ENCODE data around the gene ELP5.

ELP5 gene

GRCh38 chr17:7241783-7242716, 10.0 kb upstream of the ELP5 start, which contains the start of gene GABARAP (continued):
- TF ChIP-seq ZNF266 (tag by site-specific recombination; IDR thresholded peaks at IDR 0.05; ENCODE audit: low read depth) (no peak), ZNF585B (tag by site-specific recombination; IDR thresholded peaks at IDR 0.05) (no peak), SCRT2 (tag by site-specific recombination; IDR thresholded peaks at IDR 0.05) (0 out of 2 replicates have a peak, but pooled peaks have one; percentile 13), BCL11B (tag by site-specific recombination; IDR thresholded peaks at IDR 0.05; ENCODE audit: low read depth) (peak; percentile 10; the same call in 1 of the 2 replicates), ZNF114 (tag by site-specific recombination; IDR thresholded peaks at IDR 0.05) (no peak), ZNF501 (tag by site-specific recombination; IDR thresholded peaks at IDR 0.05) (peak; percentile 86), ZNF19 (tag by site-specific recombination; IDR thresholded peaks at IDR 0.05; ENCODE audit: low read depth) (no peak; the same call in 1 of the 2 replicates), GLIS1 (tag by site-specific recombination; IDR thresholded peaks at IDR 0.05) (peak; percentile 89), ZNF48 (tag by site-specific recombination; IDR thresholded peaks at IDR 0.05) (no peak), ZNF138 (tag by site-specific recombination; IDR thresholded peaks at IDR 0.05; ENCODE audit: borderline replicate concordance) (no peak), ZNF248 (tag by site-specific recombination; IDR thresholded peaks at IDR 0.05) (no peak), ZFP37 (tag by site-specific recombination; IDR thresholded peaks at IDR 0.05) (peak; percentile 84), KLF1 (tag by site-specific recombination; IDR thresholded peaks at IDR 0.05) (0 out of 2 replicates have a peak, but pooled peaks have one; percentile 8), ZNF311 (tag by site-specific recombination; IDR thresholded peaks at IDR 0.05; ENCODE audit: borderline replicate concordance) (no peak), ZNF366 (tag by site-specific recombination; conservative IDR thresholded peaks at IDR 0.05) (peak; percentile 83), KLF9 (tag by site-specific recombination; IDR thresholded peaks at IDR 0.05; ENCODE audit: low read depth) (peak; percentile 86), GLIS2 (tag by site-specific recombination; IDR thresholded peaks at IDR 0.05) (peak; percentile 98), ZBTB17 (tag by site-specific recombination; IDR thresholded peaks at IDR 0.05) (peak; percentile 97), ZBTB7A (tag by site-specific recombination; IDR thresholded peaks at IDR 0.05; ENCODE audit: low read depth) (peak; percentile 82; the same call in 1 of the 2 replicates), ZNF600 (tag by site-specific recombination; IDR thresholded peaks at IDR 0.05) (peak; percentile 62), ZNF140 (tag by site-specific recombination; IDR thresholded peaks at IDR 0.05) (no peak), ZNF133 (tag by site-specific recombination; IDR thresholded peaks at IDR 0.05) (no peak), ZNF433 (tag by site-specific recombination; IDR thresholded peaks at IDR 0.05; ENCODE audit: low read depth) (no peak), ZNF184 (tag by site-specific recombination; IDR thresholded peaks at IDR 0.05) (0 out of 2 replicates have a peak, but pooled peaks have one; percentile 54), CTCF (tag by site-specific recombination; IDR thresholded peaks at IDR 0.05) (no peak), ZBTB8A (tag by site-specific recombination; IDR thresholded peaks at IDR 0.05) (peak; percentile 88), ZSCAN30 (tag by site-specific recombination; IDR thresholded peaks at IDR 0.05) (peak; percentile 49; the same call in 1 of the 2 replicates), FEZF1 (tag by site-specific recombination; IDR thresholded peaks at IDR 0.05) (no peak), ZFHX2 (tag by site-specific recombination; conservative IDR thresholded peaks at IDR 0.05) (peak; percentile 66), ZNF654 (tag by site-specific recombination; IDR thresholded peaks at IDR 0.05; ENCODE audit: low read depth) (no peak), ZNF391 (tag by site-specific recombination; IDR thresholded peaks at IDR 0.05; ENCODE audit: borderline replicate concordance, low read depth) (peak; percentile 74; the same call in 1 of the 2 replicates)
- TF ChIP-seq, protein P1, sequence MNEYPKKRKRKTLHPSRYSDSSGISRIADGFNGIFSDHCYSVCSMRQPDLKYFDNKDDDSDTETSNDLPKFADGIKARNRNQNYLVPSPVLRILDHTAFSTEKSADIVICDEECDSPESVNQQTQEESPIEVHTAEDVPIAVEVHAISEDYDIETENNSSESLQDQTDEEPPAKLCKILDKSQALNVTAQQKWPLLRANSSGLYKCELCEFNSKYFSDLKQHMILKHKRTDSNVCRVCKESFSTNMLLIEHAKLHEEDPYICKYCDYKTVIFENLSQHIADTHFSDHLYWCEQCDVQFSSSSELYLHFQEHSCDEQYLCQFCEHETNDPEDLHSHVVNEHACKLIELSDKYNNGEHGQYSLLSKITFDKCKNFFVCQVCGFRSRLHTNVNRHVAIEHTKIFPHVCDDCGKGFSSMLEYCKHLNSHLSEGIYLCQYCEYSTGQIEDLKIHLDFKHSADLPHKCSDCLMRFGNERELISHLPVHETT (tag by site-specific recombination; IDR thresholded peaks at IDR 0.05), result peak; percentile 24; the same call in 1 of the 2 replicates
- TF ChIP-seq, protein P2, sequence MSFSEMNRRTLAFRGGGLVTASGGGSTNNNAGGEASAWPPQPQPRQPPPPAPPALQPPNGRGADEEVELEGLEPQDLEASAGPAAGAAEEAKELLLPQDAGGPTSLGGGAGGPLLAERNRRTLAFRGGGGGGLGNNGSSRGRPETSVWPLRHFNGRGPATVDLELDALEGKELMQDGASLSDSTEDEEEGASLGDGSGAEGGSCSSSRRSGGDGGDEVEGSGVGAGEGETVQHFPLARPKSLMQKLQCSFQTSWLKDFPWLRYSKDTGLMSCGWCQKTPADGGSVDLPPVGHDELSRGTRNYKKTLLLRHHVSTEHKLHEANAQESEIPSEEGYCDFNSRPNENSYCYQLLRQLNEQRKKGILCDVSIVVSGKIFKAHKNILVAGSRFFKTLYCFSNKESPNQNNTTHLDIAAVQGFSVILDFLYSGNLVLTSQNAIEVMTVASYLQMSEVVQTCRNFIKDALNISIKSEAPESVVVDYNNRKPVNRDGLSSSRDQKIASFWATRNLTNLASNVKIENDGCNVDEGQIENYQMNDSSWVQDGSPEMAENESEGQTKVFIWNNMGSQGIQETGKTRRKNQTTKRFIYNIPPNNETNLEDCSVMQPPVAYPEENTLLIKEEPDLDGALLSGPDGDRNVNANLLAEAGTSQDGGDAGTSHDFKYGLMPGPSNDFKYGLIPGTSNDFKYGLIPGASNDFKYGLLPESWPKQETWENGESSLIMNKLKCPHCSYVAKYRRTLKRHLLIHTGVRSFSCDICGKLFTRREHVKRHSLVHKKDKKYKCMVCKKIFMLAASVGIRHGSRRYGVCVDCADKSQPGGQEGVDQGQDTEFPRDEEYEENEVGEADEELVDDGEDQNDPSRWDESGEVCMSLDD (tag by site-specific recombination; IDR thresholded peaks at IDR 0.05), result peak; percentile 88
- TF ChIP-seq, protein P3, sequence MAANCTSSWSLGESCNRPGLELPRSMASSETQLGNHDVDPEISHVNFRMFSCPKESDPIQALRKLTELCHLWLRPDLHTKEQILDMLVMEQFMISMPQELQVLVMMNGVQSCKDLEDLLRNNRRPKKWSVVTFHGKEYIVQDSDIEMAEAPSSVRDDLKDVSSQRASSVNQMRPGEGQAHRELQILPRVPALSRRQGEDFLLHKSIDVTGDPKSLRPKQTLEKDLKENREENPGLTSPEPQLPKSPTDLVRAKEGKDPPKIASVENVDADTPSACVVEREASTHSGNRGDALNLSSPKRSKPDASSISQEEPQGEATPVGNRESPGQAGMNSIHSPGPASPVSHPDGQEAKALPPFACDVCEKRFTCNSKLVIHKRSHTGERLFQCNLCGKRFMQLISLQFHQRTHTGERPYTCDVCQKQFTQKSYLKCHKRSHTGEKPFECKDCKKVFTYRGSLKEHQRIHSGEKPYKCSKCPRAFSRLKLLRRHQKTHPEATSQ (tag by site-specific recombination; IDR thresholded peaks at IDR 0.05), result 0 out of 2 replicates have a peak, but pooled peaks have one; percentile 34
